Tracheal epithelial cell (primary cell): ENCODE data around the gene FCHSD2. TPM values are rescaled to one million over a fixed set of nuclear protein-coding genes. Genes with fewer than 3 reads are reported as not detected.

ENCODE experiments used
- total RNA-seq: library from RNA; depleted of rRNA; stranded (reverse); fragments of >200 nt; gene quantifications from 2 replicates; pipeline ENCODE4 v1.2.1, GENCODE V29; 2014

The FCHSD2 gene
- total RNA-seq: 6.5 and 6.8 TPM in 2 replicates

DNA sequence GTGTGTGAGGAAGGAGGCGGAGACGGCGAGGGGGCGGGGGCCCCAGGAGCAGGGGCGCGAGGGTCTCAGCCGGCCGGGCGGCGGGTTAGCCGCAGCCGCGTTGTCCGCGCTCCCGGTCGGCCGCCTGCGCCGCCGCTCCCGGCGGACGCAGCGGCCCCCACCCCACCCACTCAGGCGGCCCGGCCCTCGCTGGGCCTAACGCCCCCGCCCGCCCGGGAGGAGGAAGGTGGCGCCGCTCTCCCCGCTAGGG is at the start of gene FCHSD2:
FCHSD2 (minus strand) TSS at position 191 of the 250 bp plus-strand sequence. CDS start 441 bp downstream, outside the sequence.

DNA sequence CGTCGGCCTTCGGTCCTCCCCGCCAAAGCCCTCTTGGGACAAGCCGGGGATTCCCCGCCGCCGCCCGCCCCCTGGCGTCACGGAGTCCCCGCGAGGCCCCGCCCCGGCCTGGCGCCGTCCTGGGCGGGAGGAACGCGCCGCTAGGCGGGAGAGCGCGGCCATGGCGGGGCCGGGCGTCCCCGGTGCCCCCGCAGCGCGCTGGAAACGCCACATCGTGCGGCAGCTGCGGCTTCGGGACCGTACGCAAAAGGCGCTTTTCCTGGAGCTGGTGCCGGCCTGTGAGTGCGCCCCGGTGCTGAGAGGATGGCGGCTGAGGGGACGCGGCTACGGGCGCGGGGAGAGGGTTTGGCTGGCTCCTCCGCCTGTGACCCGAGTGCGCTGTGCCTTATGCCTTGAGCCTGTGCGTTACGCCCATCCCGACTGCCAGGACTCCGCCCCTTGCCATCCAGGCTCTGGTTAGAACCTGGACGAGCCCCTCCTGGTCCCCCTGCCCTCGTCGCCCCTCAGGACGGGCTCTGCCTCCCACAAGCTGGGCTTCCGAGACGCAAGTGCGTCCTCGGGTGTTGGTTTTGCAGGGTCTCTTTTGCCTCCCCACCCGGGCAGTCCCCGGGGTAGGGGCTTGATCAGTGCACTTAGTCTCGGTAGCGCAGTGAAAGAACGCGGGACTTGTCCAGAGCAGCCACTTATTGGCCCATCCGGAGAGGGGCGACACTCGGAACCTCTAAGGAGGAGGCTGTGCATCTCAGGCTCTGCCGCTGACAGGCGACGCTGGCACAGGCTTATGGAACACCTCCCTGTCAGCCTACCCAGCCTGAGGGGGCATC is 327.6 kb downstream of the FCHSD2 start, which contains the start of gene ATG16L2:
ATG16L2 (plus strand) TSS at position 126 of the 824 bp plus-strand sequence; CDS start at position 161, 35 bp downstream.

DNA sequence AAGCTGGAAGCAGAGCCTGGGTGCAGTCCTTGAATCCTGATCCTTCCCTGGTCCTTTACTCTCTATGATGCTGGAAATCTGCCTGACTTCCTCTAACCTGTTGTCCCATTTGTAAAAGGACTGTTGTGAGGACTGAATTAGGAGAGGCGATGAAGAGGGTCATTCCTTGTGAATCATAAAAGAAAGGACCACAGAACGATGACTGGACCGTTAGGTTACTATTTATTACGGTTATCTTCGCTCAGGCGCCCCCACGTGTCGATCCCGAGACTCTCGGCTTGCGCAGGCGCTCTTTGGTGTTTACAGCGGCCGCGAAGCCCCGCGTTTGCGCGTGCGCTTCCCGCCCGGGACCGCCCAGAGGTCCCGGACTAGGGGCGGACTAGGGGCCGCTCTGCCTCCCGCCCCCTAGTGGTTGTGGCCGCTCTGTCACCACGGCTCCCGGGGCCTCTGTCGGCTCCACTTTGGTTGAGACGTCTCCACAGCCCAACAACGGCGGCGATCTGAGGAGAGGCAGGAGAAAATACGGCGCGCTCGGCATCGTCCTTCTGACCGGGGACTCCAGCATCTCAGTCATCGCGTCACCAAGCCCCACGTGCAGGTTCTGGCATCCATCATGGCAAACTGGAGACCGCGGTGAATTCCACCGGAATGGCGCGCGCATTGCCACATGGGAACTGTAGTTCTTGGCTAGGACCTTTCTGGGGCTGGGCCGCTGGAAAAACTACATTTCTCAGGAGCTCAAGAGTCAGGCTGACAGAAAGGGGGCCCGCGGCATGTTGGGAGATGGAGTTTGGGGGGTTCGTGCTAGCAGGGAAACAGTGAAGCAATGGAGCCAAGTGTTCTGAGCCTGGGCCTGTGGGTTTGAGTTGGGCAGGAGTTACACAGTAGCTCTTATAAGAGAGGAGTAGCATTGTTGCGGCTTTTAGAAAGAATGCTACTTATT is 348.4 kb downstream of the FCHSD2 start, which contains the start of gene STARD10:
STARD10 (minus strand) TSS at position 623 of the 943 bp plus-strand sequence. CDS start 12,866 bp downstream, outside the sequence.

Other genes starting within 250 kb of the FCHSD2 start
- 7.5 and 19.8 TPM in 2 replicates for gene P2RY2, start 76.0 kb upstream of the FCHSD2 start, total RNA-seq
- gene P2RY6, start 130.0 kb upstream of the FCHSD2 start, total RNA-seq: 0.21 and 0.96 TPM in 2 replicates
- 5.8 and 7.0 TPM in 2 replicates for gene ARHGEF17, start 166.0 kb upstream of the FCHSD2 start, total RNA-seq
- 3.0 and 10.1 TPM in 2 replicates for gene RELT, start 234.1 kb upstream of the FCHSD2 start, total RNA-seq